WTC11 (cell line): Measurements from ENCODE around the gene SP100. TPM values are rescaled to one million over a fixed set of nuclear protein-coding genes. Genes with fewer than 3 reads are reported as not detected.

ENCODE experiments used
- ATAC-seq: fragments of 200-7000 bp; cut with Tn5 transposase; 2 replicates; pipeline ENCODE4 v1.10.0; 2021; ENCODE audit warnings: mild to moderate bottlenecking, moderate library complexity
- CTCF ChIA-PET: fragments of 300-600 bp; sonication (Branson Sonifier 250); formaldehyde crosslinking; loops from one replicate; lab custom pipeline; 2021; ENCODE audit warnings: antibody characterized with exemption; lab: Charles Lee
- POLR2A ChIA-PET: fragments of 350-600 bp; sonication (Branson Sonifier 250); formaldehyde crosslinking; loops from one replicate; lab custom pipeline; 2021; ENCODE audit warnings: antibody characterized with exemption; lab: Charles Lee
- DNase-seq: peaks from one replicate; pipeline ENCODE4 v3.0.0; 2021; ENCODE audit warnings: low spot score
- H3K27ac Mint-ChIP-seq: 2 replicates; pipeline ENCODE4 v1.8.0; 2021; ENCODE audit warnings: mixed read lengths
- H3K27me3 Mint-ChIP-seq: 2 replicates; pipeline ENCODE4 v1.8.0; 2021; ENCODE audit warnings: low read depth, mild to moderate bottlenecking, moderate library complexity, mixed read lengths
- H3K36me3 Mint-ChIP-seq: 2 replicates; pipeline ENCODE4 v1.8.0; 2021; ENCODE audit warnings: mixed read lengths
- H3K4me1 Mint-ChIP-seq: 2 replicates; pipeline ENCODE4 v1.8.0; 2022; ENCODE audit warnings: mixed read lengths
- H3K4me3 Mint-ChIP-seq: 2 replicates; pipeline ENCODE4 v1.8.0; 2021; ENCODE audit warnings: mild to moderate bottlenecking, moderate library complexity, mixed read lengths
- H3K9me3 Mint-ChIP-seq: 2 replicates; pipeline ENCODE4 v1.8.0; 2021; ENCODE audit warnings: mixed read lengths
- ARID4B ChIP-seq: sonication (generic); formaldehyde crosslinking; IDR thresholded peaks from 2 replicates; pipeline ENCODE4 v1.8.0; 2023; ENCODE audit warnings: missing genetic modification reagents, mild to moderate bottlenecking, borderline replicate concordance
- E2F1 ChIP-seq: sonication (generic); formaldehyde crosslinking; IDR thresholded peaks from 2 replicates; pipeline ENCODE4 v1.8.0; 2022; ENCODE audit warnings: mild to moderate bottlenecking, missing genetic modification reagents
- E2F5 ChIP-seq: sonication (generic); formaldehyde crosslinking; IDR thresholded peaks from 2 replicates; pipeline ENCODE4 v1.8.1; 2022; ENCODE audit warnings: mild to moderate bottlenecking, moderate library complexity, missing genetic modification reagents
- ELF4 ChIP-seq: sonication (generic); formaldehyde crosslinking; IDR thresholded peaks from 2 replicates; pipeline ENCODE4 v1.8.1; 2022; ENCODE audit warnings: low read depth, mild to moderate bottlenecking, moderate library complexity, missing genetic modification reagents
- EMX1 ChIP-seq: fragments of 250-450 bp; sonication (Bioruptor Pico); IDR thresholded peaks from 2 replicates; pipeline ENCODE4 v1.8.0; 2021; ENCODE audit warnings: mild to moderate bottlenecking
- GTF2I ChIP-seq: fragments of 250-450 bp; sonication (Bioruptor Pico); conservative IDR thresholded peaks from 2 replicates; pipeline ENCODE4 v1.4.0; 2021; ENCODE audit warnings: mild to moderate bottlenecking
- JUN ChIP-seq: sonication (generic); formaldehyde crosslinking; IDR thresholded peaks from 2 replicates; pipeline ENCODE4 v1.8.0; 2023; ENCODE audit warnings: mild to moderate bottlenecking, missing genetic modification reagents
- MYBL2 ChIP-seq: sonication (generic); formaldehyde crosslinking; IDR thresholded peaks from 2 replicates; pipeline ENCODE4 v1.8.1; 2023; ENCODE audit warnings: mild to moderate bottlenecking, moderate library complexity, missing genetic modification reagents
- NFE2L1 ChIP-seq: sonication (generic); formaldehyde crosslinking; IDR thresholded peaks from 2 replicates; pipeline ENCODE4 v1.8.1; 2023; ENCODE audit warnings: missing genetic modification reagents
- OVOL2 ChIP-seq: fragments of 250-450 bp; sonication (Bioruptor Pico); IDR thresholded peaks from 2 replicates; pipeline ENCODE4 v1.9.0; 2021; ENCODE audit warnings: mild to moderate bottlenecking, borderline replicate concordance
- STAT6 ChIP-seq: sonication (generic); formaldehyde crosslinking; conservative IDR thresholded peaks from 2 replicates; pipeline ENCODE4 v1.8.1; 2023; ENCODE audit warnings: mild to moderate bottlenecking, low read depth, missing genetic modification reagents, moderate library complexity
- TEAD4 ChIP-seq: sonication (generic); formaldehyde crosslinking; IDR thresholded peaks from 2 replicates; pipeline ENCODE4 v1.8.0; 2022; ENCODE audit warnings: mild to moderate bottlenecking, missing genetic modification reagents
- ZBTB43 ChIP-seq: sonication (generic); formaldehyde crosslinking; IDR thresholded peaks from 2 replicates; pipeline ENCODE4 v1.8.1; 2023; ENCODE audit warnings: mild to moderate bottlenecking, missing genetic modification reagents
- ZNF121 ChIP-seq: sonication (generic); formaldehyde crosslinking; IDR thresholded peaks from 2 replicates; pipeline ENCODE4 v1.8.0; 2023; ENCODE audit warnings: missing genetic modification reagents
- ZNF232 ChIP-seq: sonication (generic); formaldehyde crosslinking; IDR thresholded peaks from 2 replicates; pipeline ENCODE4 v1.8.0; 2022; ENCODE audit warnings: mild to moderate bottlenecking, missing genetic modification reagents
- ZSCAN18 ChIP-seq: fragments of 250-450 bp; sonication (Bioruptor Pico); IDR thresholded peaks from 2 replicates; pipeline ENCODE4 v2.1.2; 2022; ENCODE audit warnings: mild to moderate bottlenecking, moderate library complexity
- total RNA-seq: library from RNA; stranded (reverse); gene quantifications from 3 replicates; pipeline ENCODE4 v1.2.3, GENCODE V29; 2021

Gene SP100
- total RNA-seq, 1 experiment from 2014 or later = 1.3 TPM

GRCh38 chr2:230418341-230419016 lies 2.5 kb downstream of the SP100 start:
- ATAC-seq (no peak), DNase-seq (no peak)
- TF ChIP-seq ZNF232 (CRISPR knock-in tag) = no peak
- no peak for TF ChIP-seq MYBL2 (CRISPR knock-in tag)
- TF ChIP-seq TEAD4 = no peak
- TF ChIP-seq OVOL2 (CRISPR knock-in tag) = no peak
- TF ChIP-seq GTF2I = no peak
- TF ChIP-seq NFE2L1 (CRISPR knock-in tag) = no peak
- TF ChIP-seq EMX1 (CRISPR knock-in tag) = no peak
- TF ChIP-seq E2F1 (CRISPR knock-in tag) = no peak
- no peak for TF ChIP-seq ZBTB43
- no peak for TF ChIP-seq ZSCAN18 (CRISPR knock-in tag)
- TF ChIP-seq JUN (CRISPR knock-in tag) = no peak
- TF ChIP-seq E2F5 (CRISPR knock-in tag) = no peak
- TF ChIP-seq STAT6 (CRISPR knock-in tag) = no peak
- Mint-ChIP-seq H3K4me3 (no peak overlapping the region), H3K4me1 (peaks cover 3% of the 10 kb centered on the region; the same call in 1 of the 2 replicates), H3K27ac (no peak overlapping the region), H3K27me3 (peaks cover under 1% of the 10 kb centered on the region), H3K9me3 (no peaks in the 10 kb centered on the region), H3K36me3 (no peaks in the 10 kb centered on the region)
- ChIA-PET CTCF (no interaction called here), POLR2A (no interaction called here)

- DNase-seq (no peak), ATAC-seq (no peak)
- ChIA-PET CTCF (no interaction called here), POLR2A (no interaction called here)
- Mint-ChIP-seq H3K36me3 (no peaks in the 10 kb centered on the region), H3K4me3 (no peak overlapping the region), H3K27me3 (no peaks in the 10 kb centered on the region; the same call in 1 of the 2 replicates), H3K27ac (no peak overlapping the region), H3K9me3 (no peaks in the 10 kb centered on the region), H3K4me1 (peaks cover 7% of the 10 kb centered on the region; the same call in 1 of the 2 replicates)
- TF ChIP-seq ZNF121 (no peak), NFE2L1 (CRISPR knock-in tag) (no peak), ELF4 (CRISPR knock-in tag) (no peak), ARID4B (CRISPR knock-in tag) (no peak)
Observed at GRCh38 chr2:230419181-230419580, 3.2 kb downstream of the SP100 start.
